OCI-LY7 (cell line): ENCODE measurements around the gene SPECC1L. TPM values are rescaled to one million over a fixed set of nuclear protein-coding genes. Genes with fewer than 3 reads are reported as not detected.

ENCODE experiments used
- BruUV-seq: library from RNA; stranded (reverse); fragments of 400-500 nt; replicated peaks from 2 replicates; lab custom pipeline; 2021; lab: Mats Ljungman, UMichigan
- CTCF ChIA-PET: fragments of 300-600 bp; sonication (Branson Sonifier 250); formaldehyde crosslinking; loops from one replicate; lab custom pipeline; 2022; ENCODE audit warnings: antibody characterized with exemption; ENCODE audit not compliant: unreplicated experiment; lab: Charles Lee
- POLR2A ChIA-PET: fragments of 300-600 bp; sonication (Branson Sonifier 250); formaldehyde crosslinking; loops from one replicate; lab custom pipeline; 2022; ENCODE audit warnings: antibody characterized with exemption; lab: Charles Lee
- DNase-seq: peaks from one replicate; pipeline ENCODE4 v3.0.0-alpha.2; 2015; ENCODE audit warnings: low spot score
- H2AFZ ChIP-seq: fragments of 200-600 bp; sonication (generic), shearing (Covaris generic); 2 replicates; pipeline ENCODE4 v1.6.1; 2014; ENCODE audit warnings: mild to moderate bottlenecking, antibody characterized with exemption, low read length, moderate library complexity
- H3K27ac ChIP-seq: fragments of 200-600 bp; sonication (generic); 2 replicates; pipeline ENCODE4 v1.5.1; 2014; ENCODE audit warnings: mixed run types, low read depth, mild to moderate bottlenecking, moderate library complexity, low read length, inconsistent platforms; ENCODE audit not compliant: poor library complexity, severe bottlenecking
- H3K36me3 ChIP-seq: fragments of 200-600 bp; sonication (generic); 2 replicates; pipeline ENCODE4 v1.6.1; 2014; ENCODE audit warnings: mild to moderate bottlenecking, antibody characterized with exemption, low read length, moderate library complexity, mixed read lengths; ENCODE audit not compliant: insufficient read depth
- H3K4me1 ChIP-seq: fragments of 200-600 bp; sonication (generic); 2 replicates; pipeline ENCODE4 v1.5.1; 2014; ENCODE audit warnings: mild to moderate bottlenecking, low read length; ENCODE audit not compliant: insufficient read depth, poor library complexity, severe bottlenecking
- H3K4me2 ChIP-seq: fragments of 200-600 bp; sonication (generic); 2 replicates; pipeline ENCODE4 v1.6.1; 2014; ENCODE audit warnings: mild to moderate bottlenecking, low read length
- H3K4me3 ChIP-seq: fragments of 200-600 bp; sonication (generic); 2 replicates; pipeline ENCODE4 v1.5.1; 2014; ENCODE audit warnings: mild to moderate bottlenecking, low read depth, low read length; ENCODE audit not compliant: poor library complexity, severe bottlenecking
- H3K79me2 ChIP-seq: fragments of 200-600 bp; sonication (generic); 2 replicates; pipeline ENCODE4 v1.6.1; 2016; ENCODE audit warnings: low read depth, mild to moderate bottlenecking, low read length, moderate library complexity, mixed read lengths; ENCODE audit not compliant: insufficient read depth
- H3K9me2 ChIP-seq: fragments of 200-600 bp; sonication (generic); 2 replicates; pipeline ENCODE4 v1.6.1; 2016; ENCODE audit warnings: mild to moderate bottlenecking, low read length, mixed read lengths; ENCODE audit not compliant: insufficient read depth
- H3K9me3 ChIP-seq: fragments of 200-600 bp; sonication (generic); 2 replicates; pipeline ENCODE4 v1.6.1; 2014; ENCODE audit warnings: mild to moderate bottlenecking, mixed run types, low read length, mixed read lengths
- H4K20me1 ChIP-seq: fragments of 200-600 bp; sonication (generic); 2 replicates; pipeline ENCODE4 v1.6.1; 2014; ENCODE audit warnings: mild to moderate bottlenecking, antibody characterized with exemption, low read length, moderate library complexity, mixed read lengths; ENCODE audit not compliant: insufficient read depth
- CTCF ChIP-seq: fragments of 200-600 bp; sonication (generic); conservative IDR thresholded peaks from 2 replicates; pipeline ENCODE4 v1.5.1; 2014; ENCODE audit warnings: mild to moderate bottlenecking, antibody characterized with exemption, low read length, moderate library complexity, mixed read lengths
- EZH2phosphoT487 ChIP-seq: fragments of 200-600 bp; sonication (generic); IDR thresholded peaks from 2 replicates; pipeline ENCODE4 v1.6.1; 2018; ENCODE audit warnings: low read depth, borderline replicate concordance, mild to moderate bottlenecking, mixed run types, antibody characterized with exemption, low read length, moderate library complexity, mixed read lengths
- intact Hi-C: fragments of 100-400 bp; cut with micrococcal nuclease; formaldehyde crosslinking; loops from one replicate; pipeline ENCODE4 v1.10.0; 2022; ENCODE audit not compliant: unreplicated experiment
- total RNA-seq, 2 experiments: library from RNA; depleted of rRNA in 1 of 2; stranded (reverse); fragments of >200 nt in 1 of 2; shearing (Covaris generic) in 1 of 2; gene quantifications; 2 replicates each; pipeline ENCODE4 v1.2.3, GENCODE V29; 2014 to 2022

SPECC1L gene
- total RNA-seq, 2 experiments from 2014 or later, result 47.0 to 66.2 TPM

- POLR2A ChIA-PET, result no interaction called here
Measured at GRCh38 chr22:24393848-24394247, 123.2 kb downstream of the SPECC1L start.

GRCh38 chr22:24394254-24394653 is 123.6 kb downstream of the SPECC1L start:
- intact Hi-C loops, result no loop called here
- no peaks in the 10 kb centered on the region for H3K9me2 ChIP-seq
- ChIA-PET POLR2A (no interaction called here), CTCF (no interaction called here)
- DNase-seq, result no peak
- BruUV-seq, result no TSS peak
- no peaks in the 10 kb centered on the region for H4K20me1 ChIP-seq
- no peak overlapping the region for H3K27ac ChIP-seq
- H3K4me1 ChIP-seq, result peaks cover 24% of the 10 kb centered on the region
- no peak overlapping the region for H2AFZ ChIP-seq
- H3K9me3 ChIP-seq, result no peaks in the 10 kb centered on the region
- H3K4me2 ChIP-seq, result no peak overlapping the region
- no peaks in the 10 kb centered on the region for H3K79me2 ChIP-seq
- no peak overlapping the region for H3K4me3 ChIP-seq
- 0 out of 2 replicates have a peak, but pooled peaks have one; percentile 20 for TF ChIP-seq CTCF
- TF ChIP-seq EZH2phosphoT487, result no peak
- peaks cover 75% of the 10 kb centered on the region for H3K36me3 ChIP-seq

More at GRCh38 chr22:24393848-24394247, 123.2 kb downstream of the SPECC1L start:
- Histone ChIP-seq H3K9me3 (no peaks in the 10 kb centered on the region), H3K4me1 (peaks cover 20% of the 10 kb centered on the region), H3K79me2 (no peaks in the 10 kb centered on the region), H3K36me3 (peaks cover 73% of the 10 kb centered on the region), H3K4me2 (no peak overlapping the region), H3K4me3 (no peak overlapping the region), H2AFZ (no peak overlapping the region), H3K9me2 (no peaks in the 10 kb centered on the region), H4K20me1 (no peaks in the 10 kb centered on the region), H3K27ac (no peak overlapping the region)
- no peak for DNase-seq
- CTCF ChIA-PET, result no interaction called here
- BruUV-seq, result no TSS peak
- TF ChIP-seq CTCF (no peak), EZH2phosphoT487 (no peak)
- intact Hi-C loops, result no loop called here

GRCh38 chr22:24398409-24398808 is 127.8 kb downstream of the SPECC1L start:
- no TSS peak for BruUV-seq
- peak overlapping the region; percentile 76; the same call in 1 of the 2 replicates for H3K4me2 ChIP-seq
- ChIA-PET POLR2A (interaction anchor here (0.5 to 1.0 kb wide), 2 partner anchors 28 to 605 kb away, joined by 3 read pairs; no protein-coding TSS in a partner anchor), CTCF (interaction anchor here (1.0 kb wide), 1 partner anchor 127 kb away, joined by 3 read pairs; no protein-coding TSS in a partner anchor)
- peaks cover 76% of the 10 kb centered on the region for H3K36me3 ChIP-seq
- DNase-seq, result peak; percentile 25
- intact Hi-C loops, result no loop called here
- H3K4me3 ChIP-seq, result no peak overlapping the region
- H3K4me1 ChIP-seq, result peaks cover 54% of the 10 kb centered on the region
- no peaks in the 10 kb centered on the region; the same call in 1 of the 2 replicates for H3K79me2 ChIP-seq
- no peaks in the 10 kb centered on the region for H3K9me3 ChIP-seq
- H3K27ac ChIP-seq, result peak overlapping the region; percentile 64
- H2AFZ ChIP-seq, result no peak overlapping the region
- no peak for TF ChIP-seq EZH2phosphoT487
- H4K20me1 ChIP-seq, result no peaks in the 10 kb centered on the region
- no peaks in the 10 kb centered on the region for H3K9me2 ChIP-seq
